Measurements from ENCODE around the gene STK35.

The STK35 gene

GRCh38 chr20:2131366-2131765 lies 29.7 kb downstream of the STK35 start:
- DNase-seq (ENCODE audit: low read depth), result peak; percentile 11
- H3K4me3 ChIP-seq (ENCODE audit: low read depth, low read length), result no peak overlapping the region
- in situ Hi-C loops (cut with HindIII; ENCODE audit: low sequenced_read_pairs), result no loop called here
- TF ChIP-seq CTCF (IDR thresholded peaks at IDR 0.05; ENCODE audit: low read depth, low read length, missing control alignments), result no peak

- DNase-seq (ENCODE audit: low read depth), result no peak
- in situ Hi-C loops (cut with HindIII; ENCODE audit: low sequenced_read_pairs), result no loop called here
- H3K4me3 ChIP-seq (ENCODE audit: low read depth, low read length), result no peak overlapping the region
- TF ChIP-seq CTCF (IDR thresholded peaks at IDR 0.05; ENCODE audit: low read depth, low read length, missing control alignments), result no peak
Measured at GRCh38 chr20:2132461-2132901, 30.9 kb downstream of the STK35 start.

- TF ChIP-seq CTCF (IDR thresholded peaks at IDR 0.05; ENCODE audit: low read depth, low read length, missing control alignments), result no peak
- in situ Hi-C loops (cut with HindIII; ENCODE audit: low sequenced_read_pairs), result no loop called here
- H3K4me3 ChIP-seq (ENCODE audit: low read depth, low read length), result no peak overlapping the region
- DNase-seq (ENCODE audit: low read depth), result peak; percentile 26
Measured at GRCh38 chr20:2133318-2134183, 31.9 kb downstream of the STK35 start.

- in situ Hi-C loops (cut with HindIII; ENCODE audit: low sequenced_read_pairs), result no loop called here
- DNase-seq (ENCODE audit: low read depth), result no peak
- TF ChIP-seq CTCF (IDR thresholded peaks at IDR 0.05; ENCODE audit: low read depth, low read length, missing control alignments), result no peak
- H3K4me3 ChIP-seq (ENCODE audit: low read depth, low read length), result no peak overlapping the region
Measured at GRCh38 chr20:2135013-2135412, 33.4 kb downstream of the STK35 start.

GRCh38 chr20:2136275-2136674 lies 34.6 kb downstream of the STK35 start:
- H3K4me3 ChIP-seq (ENCODE audit: low read depth, low read length), result no peak overlapping the region
- DNase-seq (ENCODE audit: low read depth), result no peak
- no peak for TF ChIP-seq CTCF (IDR thresholded peaks at IDR 0.05; ENCODE audit: low read depth, low read length, missing control alignments)
- in situ Hi-C loops (cut with HindIII; ENCODE audit: low sequenced_read_pairs), result no loop called here

- no peak for TF ChIP-seq CTCF (IDR thresholded peaks at IDR 0.05; ENCODE audit: low read depth, low read length, missing control alignments)
- in situ Hi-C loops (cut with HindIII; ENCODE audit: low sequenced_read_pairs), result no loop called here
- DNase-seq (ENCODE audit: low read depth), result no peak
- no peak overlapping the region for H3K4me3 ChIP-seq (ENCODE audit: low read depth, low read length)
Measured at GRCh38 chr20:2137552-2138201, 36.0 kb downstream of the STK35 start.

Data from astrocyte of the cerebellum (primary cell).